Upper lobe of left lung (tissue), 4 donors: ENCODE measurements around the gene TNNC1.

Experiments used
- EP300 ChIP-seq, 4 donors: sonication (generic); formaldehyde crosslinking; IDR thresholded peaks; one replicate each; pipeline ENCODE4 v1.5.1; 2017; ENCODE audit warnings: antibody characterized with exemption in 4 of 4, control low read depth in 2 of 4
- POLR2A ChIP-seq, 4 donors: fragments of 450-650 bp; IDR thresholded peaks; one replicate each; pipeline ENCODE4 v1.5.1; 2016 to 2017; ENCODE audit warnings: antibody characterized with exemption in 4 of 4, mild to moderate bottlenecking in 2 of 4
- POLR2AphosphoS5 ChIP-seq, 2 donors: sonication (generic); formaldehyde crosslinking; IDR thresholded peaks; one replicate each; pipeline ENCODE4 v1.5.1; 2017; ENCODE audit warnings: antibody characterized with exemption in 2 of 2
- TF ChIP-seq, protein P1 (sequence below), 6 experiments: fragments of 450-650 bp in 4 of 6; fragments of 200-600 bp in 2 of 6; sonication (generic) in 2 of 6; IDR thresholded peaks; one replicate each; pipeline ENCODE4 v1.5.1; 2016 to 2019; ENCODE audit warnings: antibody characterized with exemption in 6 of 6

GRCh38 chr3:52430416-52430810 is 23.4 kb downstream of the TNNC1 start:
- no peak for TF ChIP-seq POLR2AphosphoS5 (IDR thresholded peaks at IDR 0.05)
- TF ChIP-seq, protein P1, sequence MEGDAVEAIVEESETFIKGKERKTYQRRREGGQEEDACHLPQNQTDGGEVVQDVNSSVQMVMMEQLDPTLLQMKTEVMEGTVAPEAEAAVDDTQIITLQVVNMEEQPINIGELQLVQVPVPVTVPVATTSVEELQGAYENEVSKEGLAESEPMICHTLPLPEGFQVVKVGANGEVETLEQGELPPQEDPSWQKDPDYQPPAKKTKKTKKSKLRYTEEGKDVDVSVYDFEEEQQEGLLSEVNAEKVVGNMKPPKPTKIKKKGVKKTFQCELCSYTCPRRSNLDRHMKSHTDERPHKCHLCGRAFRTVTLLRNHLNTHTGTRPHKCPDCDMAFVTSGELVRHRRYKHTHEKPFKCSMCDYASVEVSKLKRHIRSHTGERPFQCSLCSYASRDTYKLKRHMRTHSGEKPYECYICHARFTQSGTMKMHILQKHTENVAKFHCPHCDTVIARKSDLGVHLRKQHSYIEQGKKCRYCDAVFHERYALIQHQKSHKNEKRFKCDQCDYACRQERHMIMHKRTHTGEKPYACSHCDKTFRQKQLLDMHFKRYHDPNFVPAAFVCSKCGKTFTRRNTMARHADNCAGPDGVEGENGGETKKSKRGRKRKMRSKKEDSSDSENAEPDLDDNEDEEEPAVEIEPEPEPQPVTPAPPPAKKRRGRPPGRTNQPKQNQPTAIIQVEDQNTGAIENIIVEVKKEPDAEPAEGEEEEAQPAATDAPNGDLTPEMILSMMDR (IDR thresholded peaks at IDR 0.05), result no peak
- TF ChIP-seq POLR2A (IDR thresholded peaks at IDR 0.05), result no peak
- TF ChIP-seq EP300 (IDR thresholded peaks at IDR 0.05), result no peak
